Mucosa of descending colon (tissue), 3 donors: ENCODE data around the gene CORO1C. TPM values are rescaled to one million over a fixed set of nuclear protein-coding genes. Genes with fewer than 3 reads are reported as not detected.

Source experiments
- ATAC-seq: fragments of 200-7000 bp; cut with Tn5 transposase; one replicate; pipeline ENCODE4 v1.9.1; 2020; ENCODE audit warnings: mild to moderate bottlenecking, moderate library complexity
- DNase-seq, 3 donors: peaks; one replicate each; pipeline ENCODE4 v3.0.0-alpha.2; 2020
- H3K36me3 ChIP-seq: fragments of 200-600 bp; one replicate; pipeline ENCODE4 v1.8.0; 2021; ENCODE audit warnings: low read depth, mild to moderate bottlenecking
- H3K4me1 ChIP-seq: fragments of 200-600 bp; one replicate; pipeline ENCODE4 v1.8.0; 2021; ENCODE audit warnings: low read depth, mild to moderate bottlenecking
- H3K4me3 ChIP-seq: fragments of 200-600 bp; one replicate; pipeline ENCODE4 v1.8.0; 2021; ENCODE audit warnings: mild to moderate bottlenecking
- H3K9me3 ChIP-seq: fragments of 200-600 bp; one replicate; pipeline ENCODE4 v1.8.0; 2021; ENCODE audit warnings: mild to moderate bottlenecking
- CTCF ChIP-seq: fragments of 200-600 bp; IDR thresholded peaks from one replicate; pipeline ENCODE4 v1.8.0; 2022; ENCODE audit warnings: antibody characterized with exemption, mild to moderate bottlenecking
- intact Hi-C, 2 donors: fragments of 100-400 bp; cut with DNase I in 1 of 2; cut with micrococcal nuclease in 1 of 2; formaldehyde crosslinking; loops; one replicate each; pipeline versions ENCODE4 v1.11.0 to v1.11.1; 2022; cut with DNase I, micrococcal nuclease
- total RNA-seq, 3 donors: library from RNA; stranded (reverse); fragmentation: NEBNext Ultra II Directional in 2 of 3; extraction: Animal tissue kit (Norgen Biotek cat#: 25700) in 2 of 3; gene quantifications; one replicate each; pipeline versions ENCODE4 v1.2.1 to v1.2.4, GENCODE V29; 2021 to 2023
- donor health status: DM: no; HTN: no; CAD: no; lungs with moderate emphysema.
- donor health status: DM: no; HTN: no; CAD: no.
- donor health status: DM: no; HTN: yes; CAD: no.

CORO1C gene
- total RNA-seq, 3 donors from 2014 or later, result 80.5 to 328 (median 123) TPM

- intact Hi-C loops, result no loop called here
- no peaks in the 10 kb centered on the region for H3K9me3 ChIP-seq
- DNase-seq (no peak), ATAC-seq (peak; percentile 53)
- H3K4me1 ChIP-seq, result peaks cover 4% of the 10 kb centered on the region
- TF ChIP-seq CTCF, result no peak
- H3K36me3 ChIP-seq, result no peaks in the 10 kb centered on the region
- H3K4me3 ChIP-seq, result no peak overlapping the region
Observed at GRCh38 chr12:108653082-108653516, 78.2 kb downstream of the CORO1C start.

- intact Hi-C loops, result no loop called here
- H3K36me3 ChIP-seq, result peaks cover 2% of the 10 kb centered on the region
- DNase-seq (no peak), ATAC-seq (no peak)
- no peak for TF ChIP-seq CTCF
- H3K4me1 ChIP-seq, result peaks cover 4% of the 10 kb centered on the region
- no peaks in the 10 kb centered on the region for H3K9me3 ChIP-seq
- H3K4me3 ChIP-seq, result no peak overlapping the region
Observed at GRCh38 chr12:108650083-108650482, 81.2 kb downstream of the CORO1C start.

GRCh38 chr12:108649669-108650068 lies 81.6 kb downstream of the CORO1C start:
- no peak for DNase-seq
- intact Hi-C loops, result no loop called here
- peaks cover 2% of the 10 kb centered on the region for H3K36me3 ChIP-seq
- no peak for TF ChIP-seq CTCF
- peaks cover 4% of the 10 kb centered on the region for H3K4me1 ChIP-seq
- H3K4me3 ChIP-seq, result no peak overlapping the region
- ATAC-seq, result no peak
- H3K9me3 ChIP-seq, result no peaks in the 10 kb centered on the region

- no peak for TF ChIP-seq CTCF
- Histone ChIP-seq H3K4me3 (no peak overlapping the region), H3K9me3 (no peaks in the 10 kb centered on the region), H3K36me3 (peaks cover 2% of the 10 kb centered on the region), H3K4me1 (peaks cover 4% of the 10 kb centered on the region)
- DNase-seq (no peak), ATAC-seq (no peak)
- intact Hi-C loops, result no loop called here
Observed at GRCh38 chr12:108649126-108649525, 82.2 kb downstream of the CORO1C start.

GRCh38 chr12:108648371-108648770 lies 82.9 kb downstream of the CORO1C start:
- TF ChIP-seq CTCF, result no peak
- Histone ChIP-seq H3K9me3 (no peaks in the 10 kb centered on the region), H3K4me1 (peaks cover under 1% of the 10 kb centered on the region), H3K4me3 (no peak overlapping the region), H3K36me3 (peaks cover 2% of the 10 kb centered on the region)
- ATAC-seq (no peak), DNase-seq (no peak)
- intact Hi-C loops, result no loop called here
